ENCODE measurements around the gene CHMP4B. TPM values are rescaled to one million over a fixed set of nuclear protein-coding genes. Genes with fewer than 3 reads are reported as not detected.

Gene CHMP4B
- total RNA-seq, 2 experiments from 2014 or later: 82.0 to 82.9 TPM

- ChIA-PET CTCF (interaction anchor here (1.9 to 3.8 kb wide), 2 partner anchors 14 to 169 kb away, joined by 4 to 14 read pairs; no protein-coding TSS in a partner anchor), POLR2A (no interaction called here)
- Mint-ChIP-seq H3K27ac (no peak overlapping the region), H3K27me3 (peaks cover 12% of the 10 kb centered on the region), H3K36me3 (ENCODE audit: low read depth) (no peaks in the 10 kb centered on the region), H3K4me1 (ENCODE audit: low read depth) (no peaks in the 10 kb centered on the region), H3K9me3 (no peaks in the 10 kb centered on the region), H3K4me3 (no peak overlapping the region)
- DNase-seq (no peak), ATAC-seq (no peak)
- intact Hi-C loops (cut with micrococcal nuclease): no loop called here
- no peak for TF ChIP-seq CTCF (IDR thresholded peaks at IDR 0.05)
These were observed 89.5 kb downstream of the CHMP4B start for GRCh38 chr20:33900521-33901131.

GRCh38 chr20:33901132-33901523 lies 90.0 kb downstream of the CHMP4B start:
- H3K36me3 Mint-ChIP-seq (ENCODE audit: low read depth): no peaks in the 10 kb centered on the region
- H3K4me3 Mint-ChIP-seq: no peak overlapping the region
- intact Hi-C loops (cut with micrococcal nuclease): no loop called here
- no peaks in the 10 kb centered on the region for H3K4me1 Mint-ChIP-seq (ENCODE audit: low read depth)
- CTCF ChIA-PET: interaction anchor here (1.9 to 3.8 kb wide), 2 partner anchors 13 to 168 kb away, joined by 4 to 14 read pairs; no protein-coding TSS in a partner anchor
- TF ChIP-seq CTCF (IDR thresholded peaks at IDR 0.05): no peak
- DNase-seq (no peak), ATAC-seq (no peak)
- peaks cover 11% of the 10 kb centered on the region for H3K27me3 Mint-ChIP-seq
- H3K27ac Mint-ChIP-seq: no peak overlapping the region
- POLR2A ChIA-PET: interaction anchor here (0.6 kb wide), 1 partner anchor 14 kb away, joined by 4 read pairs; no protein-coding TSS in a partner anchor
- no peaks in the 10 kb centered on the region for H3K9me3 Mint-ChIP-seq

GRCh38 chr20:33902011-33902410 lies 90.9 kb downstream of the CHMP4B start:
- Mint-ChIP-seq H3K4me3 (no peak overlapping the region), H3K27me3 (peaks cover 7% of the 10 kb centered on the region), H3K27ac (no peak overlapping the region), H3K4me1 (ENCODE audit: low read depth) (no peaks in the 10 kb centered on the region), H3K36me3 (ENCODE audit: low read depth) (no peaks in the 10 kb centered on the region), H3K9me3 (no peaks in the 10 kb centered on the region)
- ATAC-seq (no peak), DNase-seq (no peak)
- ChIA-PET POLR2A (no interaction called here), CTCF (interaction anchor here (1.9 kb wide), 1 partner anchor 167 kb away, joined by 4 read pairs; no protein-coding TSS in a partner anchor)
- TF ChIP-seq CTCF (IDR thresholded peaks at IDR 0.05): no peak
- intact Hi-C loops (cut with micrococcal nuclease): no loop called here

Other genes starting within 250 kb of the CHMP4B start
- gene C20orf144, start 149.0 kb upstream of the CHMP4B start, total RNA-seq: under 1 TPM; 0.29 to 0.36 TPM
- gene ACTL10, start 144.4 kb upstream of the CHMP4B start, total RNA-seq: 1 to 10 TPM; 2.4 TPM
- gene NECAB3, start 136.9 kb upstream of the CHMP4B start, total RNA-seq: 10 to 100 TPM; 13.7 to 16.0 TPM
- gene E2F1, start 125.0 kb upstream of the CHMP4B start, total RNA-seq: 10 to 100 TPM; 71.2 to 72.0 TPM
- gene PXMP4, start 91.0 kb upstream of the CHMP4B start, total RNA-seq: 1 to 10 TPM; 6.9 to 7.3 TPM
- gene ZNF341, start 79.4 kb upstream of the CHMP4B start, total RNA-seq: 1 to 10 TPM; 4.3 to 5.0 TPM
- gene RALY, start 182.6 kb downstream of the CHMP4B start, total RNA-seq: 100 to 1,000 TPM; 151 to 153 TPM

All from activated CD8-positive, alpha-beta T cell treated with anti-CD3 and anti-CD28 coated beads for 36 hours (primary cell).